KBM-7 (cell line): Measurements from ENCODE around the gene CHMP4B.

Source experiments
- DNase-seq: peaks from one replicate; pipeline ENCODE4 v3.0.0-alpha.2; 2015
- in situ Hi-C: fragments of 300-500 bp; cut with MboI; formaldehyde crosslinking; loops from 2 replicates; pipeline ENCODE4 v1.14.3; 2020; ENCODE audit warnings: low sequenced_read_pairs, low pct_unique_long_range_greater_than_20kb, mixed read lengths

CHMP4B gene

GRCh38 chr20:33875055-33875454 lies 63.9 kb downstream of the CHMP4B start:
- peak; percentile 30 for DNase-seq
- in situ Hi-C loops, result no loop called here

DNA sequence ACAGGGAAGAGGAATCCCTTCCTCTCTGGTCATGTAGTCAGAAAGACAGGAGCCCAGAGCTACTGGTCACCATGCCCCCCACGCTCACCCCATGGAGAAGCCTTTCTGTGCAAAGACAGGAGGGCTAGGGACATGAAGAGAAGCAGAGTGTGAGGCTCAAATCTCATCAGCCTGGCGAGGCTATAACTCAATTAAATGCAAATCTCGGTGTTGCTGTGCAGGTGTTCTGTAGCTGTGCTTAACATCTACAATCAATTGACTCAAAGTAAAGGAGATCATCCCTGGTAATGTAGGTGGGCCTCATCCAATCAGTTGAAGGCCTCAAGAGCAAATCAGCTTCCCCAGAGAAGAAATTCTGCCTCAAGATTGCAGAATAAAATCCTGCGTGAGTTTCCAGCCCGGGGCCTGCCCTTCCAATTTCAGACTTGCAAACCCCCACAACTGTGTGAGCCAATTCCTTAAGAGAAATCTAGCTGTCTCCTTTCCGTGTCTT lies 64.4 kb downstream of the CHMP4B start:
- in situ Hi-C loops, result no loop called here
- no peak for DNase-seq

DNA sequence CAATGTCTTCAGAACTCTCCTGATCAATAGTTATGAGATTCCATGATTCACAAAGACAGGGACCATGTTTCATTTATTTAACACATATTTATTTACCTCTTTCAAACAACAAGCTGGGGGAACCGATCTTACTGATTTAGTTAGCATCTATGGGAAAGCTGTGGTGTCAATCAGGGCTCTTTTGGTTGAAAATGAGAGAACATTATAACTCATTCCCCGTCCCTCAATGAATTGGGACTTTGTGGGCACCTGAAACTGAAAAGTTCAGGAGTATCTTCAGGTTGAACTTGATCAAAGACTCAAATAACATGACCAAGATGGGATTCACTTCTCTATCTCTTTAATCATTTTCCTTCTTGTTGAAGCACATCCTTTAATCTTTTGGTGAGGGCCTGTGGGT lies 67.4 kb downstream of the CHMP4B start:
- DNase-seq, result no peak
- in situ Hi-C loops, result no loop called here

GRCh38 chr20:33880396-33880795 lies 69.2 kb downstream of the CHMP4B start:
- in situ Hi-C loops, result no loop called here
- DNase-seq, result no peak

GRCh38 chr20:33881989-33882388 lies 70.8 kb downstream of the CHMP4B start:
- in situ Hi-C loops, result no loop called here

DNA sequence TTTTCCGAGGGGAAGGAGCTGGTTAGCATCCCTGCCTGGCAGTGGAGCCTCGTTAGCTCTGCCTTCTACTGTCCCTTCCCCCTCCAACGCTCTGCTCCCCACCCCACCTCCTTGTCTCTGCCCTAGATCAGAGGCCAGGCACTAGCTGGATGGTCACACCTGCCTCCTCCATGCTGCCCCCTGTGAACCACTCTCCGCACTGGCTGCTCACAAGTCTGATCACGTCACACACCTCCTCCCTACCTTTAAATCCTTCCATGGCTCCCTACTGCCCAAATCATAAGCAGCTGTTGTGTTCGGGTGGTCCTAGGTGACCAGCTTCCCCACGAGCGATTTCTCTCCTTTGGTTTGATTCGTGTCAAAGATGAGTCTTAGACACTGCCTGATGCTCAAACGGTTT lies 71.3 kb downstream of the CHMP4B start:
- in situ Hi-C loops, result no loop called here

More at GRCh38 chr20:33881989-33882388, 70.8 kb downstream of the CHMP4B start:
- no peak for DNase-seq

GRCh38 chr20:33883164-33883563 lies 72.0 kb downstream of the CHMP4B start:
- DNase-seq, result no peak
- in situ Hi-C loops, result no loop called here

More for the DNA sequence above, 71.3 kb downstream of the CHMP4B start:
- no peak for DNase-seq

- in situ Hi-C loops, result no loop called here
- DNase-seq, result no peak
Measured at GRCh38 chr20:33884633-33885032, 73.5 kb downstream of the CHMP4B start.

DNA sequence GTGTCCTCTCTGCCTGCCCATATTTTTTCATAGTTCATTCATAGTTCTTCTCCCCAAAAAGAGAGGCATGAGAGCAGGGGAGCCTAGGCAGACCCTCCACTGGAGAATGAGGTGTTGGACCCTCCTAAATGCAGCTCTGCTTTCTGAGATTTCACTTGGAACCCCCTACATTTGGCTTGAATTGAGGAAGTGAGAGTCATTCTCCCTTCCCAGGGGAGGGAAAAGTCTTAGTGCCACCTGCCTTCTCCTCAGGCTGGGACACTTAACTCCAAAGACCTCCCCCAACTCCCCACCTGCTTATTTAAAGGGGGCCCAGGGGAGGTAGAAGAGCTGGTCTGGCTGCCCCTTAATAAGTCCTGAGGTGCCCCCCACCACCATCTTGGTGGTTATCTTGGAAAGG lies 78.2 kb downstream of the CHMP4B start:
- DNase-seq, result no peak
- in situ Hi-C loops, result no loop called here

GRCh38 chr20:33890557-33890956 lies 79.4 kb downstream of the CHMP4B start:
- DNase-seq, result no peak
- in situ Hi-C loops, result no loop called here

GRCh38 chr20:33893314-33893713 lies 82.2 kb downstream of the CHMP4B start:
- no peak for DNase-seq
- in situ Hi-C loops, result no loop called here

DNA sequence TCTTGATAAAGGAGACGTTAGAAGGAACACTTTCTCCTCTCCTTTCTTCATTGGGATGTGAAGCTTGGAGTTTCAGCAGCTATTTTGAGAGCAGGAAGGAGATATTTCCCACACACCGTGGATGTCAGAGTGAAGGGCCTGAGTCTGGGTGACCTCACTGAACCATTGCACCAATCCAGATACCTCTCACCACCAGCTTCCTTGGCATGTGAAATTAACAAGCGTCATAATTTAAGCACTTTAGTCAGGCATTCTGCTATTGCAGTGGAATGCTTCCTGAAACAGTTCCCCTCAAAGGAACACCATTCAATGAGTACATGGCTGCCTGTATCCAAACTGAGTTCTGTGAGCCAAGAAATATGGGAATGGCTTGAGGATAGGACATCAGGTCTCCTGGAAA lies 83.7 kb downstream of the CHMP4B start:
- in situ Hi-C loops, result no loop called here
- no peak for DNase-seq

DNA sequence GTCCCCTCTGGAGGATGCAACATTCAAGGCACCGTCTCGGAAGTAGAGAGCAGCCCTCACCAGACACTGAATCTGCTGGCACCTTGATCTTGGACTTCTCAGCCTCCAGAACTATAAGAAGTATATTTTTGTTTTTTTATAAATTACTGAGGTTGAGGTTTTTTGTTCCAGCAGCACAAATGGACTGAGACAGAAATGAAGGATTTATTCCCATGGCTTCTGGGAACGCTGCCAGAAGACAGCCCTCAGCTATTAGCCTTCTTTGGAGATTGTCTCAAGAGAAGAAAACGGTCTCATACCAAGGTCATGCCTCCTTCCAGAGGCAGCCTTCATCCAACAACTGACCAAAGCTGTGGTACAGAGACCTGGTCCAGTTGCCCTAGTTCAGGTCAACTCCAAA lies 85.4 kb downstream of the CHMP4B start:
- no peak for DNase-seq

GRCh38 chr20:33897313-33897912 lies 86.3 kb downstream of the CHMP4B start:
- in situ Hi-C loops, result no loop called here
- no peak for DNase-seq

More for the DNA sequence above, 85.4 kb downstream of the CHMP4B start:
- in situ Hi-C loops, result no loop called here

DNA sequence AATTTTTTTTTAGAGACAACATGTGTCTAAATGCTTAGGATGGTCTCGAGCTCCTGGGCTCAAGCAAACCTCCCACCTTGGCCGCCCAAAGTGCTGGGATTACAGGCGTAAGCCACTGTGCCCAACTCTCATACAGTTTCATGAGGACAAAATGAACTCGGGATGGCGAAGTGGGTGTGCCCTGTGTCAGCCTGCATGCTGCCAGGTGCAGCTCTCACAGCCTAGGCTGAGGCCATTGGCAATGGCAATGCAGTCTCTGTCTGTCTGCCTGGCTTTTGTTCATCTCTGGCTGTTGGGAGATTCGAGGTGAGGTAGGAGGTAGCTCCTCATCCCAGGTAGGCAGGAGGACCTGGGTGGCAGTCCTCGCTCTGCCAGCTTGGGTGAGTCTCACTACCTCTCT lies 88.0 kb downstream of the CHMP4B start:
- DNase-seq, result no peak
- in situ Hi-C loops, result no loop called here

- no peak for DNase-seq
- in situ Hi-C loops, result no loop called here
Measured at GRCh38 chr20:33900521-33901131, 89.5 kb downstream of the CHMP4B start.

- in situ Hi-C loops, result no loop called here
Measured at GRCh38 chr20:33901132-33901523, 90.0 kb downstream of the CHMP4B start.

GRCh38 chr20:33902011-33902410 lies 90.9 kb downstream of the CHMP4B start:
- in situ Hi-C loops, result no loop called here
- no peak for DNase-seq

More at GRCh38 chr20:33901132-33901523, 90.0 kb downstream of the CHMP4B start:
- DNase-seq, result no peak
